Ectodermal cell (in vitro differentiated cells): ENCODE data around the gene SERPINB4.

Source experiments
- H3K27ac ChIP-seq: 2 replicates; pipeline ENCODE4 v1.7.0; 2013; ENCODE audit warnings: mild to moderate bottlenecking, low read depth, low read length; ENCODE audit not compliant: insufficient read depth, poor library complexity, severe bottlenecking
- H3K27me3 ChIP-seq: 2 replicates; pipeline ENCODE4 v1.7.0; 2013; ENCODE audit warnings: mild to moderate bottlenecking, low read length; ENCODE audit not compliant: insufficient read depth, control insufficient read depth, poor library complexity, severe bottlenecking
- H3K36me3 ChIP-seq: one replicate; pipeline ENCODE4 v1.7.0; 2013; ENCODE audit warnings: low read length; ENCODE audit not compliant: control insufficient read depth, insufficient read depth
- H3K4me1 ChIP-seq: one replicate; pipeline ENCODE4 v1.7.0; 2013; ENCODE audit warnings: low read length; ENCODE audit not compliant: control insufficient read depth, insufficient read depth
- H3K4me3 ChIP-seq: 2 replicates; pipeline ENCODE4 v1.7.0; 2013; ENCODE audit warnings: low read depth, low read length, control low read depth; ENCODE audit not compliant: insufficient read depth
- H3K9me3 ChIP-seq: 2 replicates; pipeline ENCODE4 v1.7.0; 2013; ENCODE audit warnings: mild to moderate bottlenecking, low read length, moderate library complexity; ENCODE audit not compliant: control insufficient read depth
- whole genome bisulfite sequencing, 2 experiments: methylation state at CpG; one replicate each; pipeline ENCODE4 v1.1.7; 2013; ENCODE audit warnings: missing lambda C conversion rate in 2 of 2; 5-methylcytosine and 5-hydroxymethylcytosine counted together

SERPINB4 gene

DNA sequence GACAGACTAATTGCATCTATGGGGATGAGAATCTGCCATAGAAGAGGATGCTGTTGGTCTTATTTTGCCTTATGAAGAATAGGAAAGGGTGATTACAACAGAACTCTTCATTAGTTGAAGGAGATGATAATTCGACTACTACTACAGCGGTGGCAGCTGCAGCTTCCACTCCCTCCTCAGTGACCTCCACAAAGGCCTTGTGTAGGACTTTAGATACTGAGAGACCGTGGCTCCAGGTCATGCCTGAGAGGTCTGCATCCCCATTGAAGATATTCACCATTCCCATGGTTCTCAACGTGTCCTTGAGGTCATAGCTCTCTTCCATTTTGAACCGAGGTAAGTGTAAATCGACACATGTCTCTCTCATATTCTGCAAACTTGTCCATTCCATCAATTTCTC is 6.4 kb downstream of the SERPINB4 start:
- 88 to 94% methylated on average over 6 of the region's 6 CpGs for WGBS, 2 experiments
- H3K4me3 ChIP-seq, result no peak overlapping the region
- H3K9me3 ChIP-seq, result no peaks in the 10 kb centered on the region
- H3K4me1 ChIP-seq, result no peaks in the 10 kb centered on the region
- H3K36me3 ChIP-seq, result no peaks in the 10 kb centered on the region
- no peaks in the 10 kb centered on the region for H3K27me3 ChIP-seq
- H3K27ac ChIP-seq, result no peak overlapping the region

DNA sequence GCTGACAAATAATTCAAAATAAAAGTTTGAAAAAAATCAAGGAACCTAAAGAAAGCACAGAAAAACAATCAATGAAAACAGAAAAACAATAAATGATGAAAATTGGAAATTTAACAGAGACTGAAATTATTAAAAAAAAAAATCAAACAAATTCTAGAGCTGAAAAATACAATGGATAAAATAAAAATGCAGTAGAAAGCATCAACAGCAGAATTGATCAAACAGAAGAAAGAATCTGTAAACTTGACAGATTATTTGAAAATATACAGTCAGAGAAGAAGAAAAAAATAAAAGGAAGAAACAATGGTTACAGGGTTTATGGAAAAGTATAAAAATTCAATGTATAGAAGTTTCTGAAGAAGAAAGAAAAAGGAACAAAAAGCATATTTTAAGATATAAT is 16.2 kb downstream of the SERPINB4 start:
- H3K4me3 ChIP-seq, result no peak overlapping the region
- no peaks in the 10 kb centered on the region for H3K36me3 ChIP-seq
- peaks cover 4% of the 10 kb centered on the region for H3K9me3 ChIP-seq
- H3K27me3 ChIP-seq, result no peaks in the 10 kb centered on the region
- H3K27ac ChIP-seq, result no peak overlapping the region
- H3K4me1 ChIP-seq, result no peaks in the 10 kb centered on the region

DNA sequence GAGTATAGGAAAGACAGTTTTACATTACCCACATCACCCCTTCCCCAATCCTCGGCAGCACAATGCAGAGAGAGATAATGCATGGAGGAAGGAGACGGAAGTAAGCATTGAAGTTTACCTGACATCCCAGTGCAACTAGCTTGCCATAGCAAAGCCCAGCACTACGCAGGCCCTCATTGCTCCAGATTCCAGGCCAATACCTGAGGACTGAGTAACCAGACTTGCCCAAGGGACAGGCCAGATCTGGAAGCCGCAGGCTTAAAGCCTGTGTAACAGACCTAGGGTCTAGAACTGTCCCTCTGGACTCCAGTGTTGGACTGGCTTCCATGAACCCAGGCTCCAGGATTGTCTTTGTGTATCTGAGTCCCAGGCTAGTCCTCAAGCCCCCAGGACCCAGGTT is 17.6 kb downstream of the SERPINB4 start:
- no peaks in the 10 kb centered on the region for H3K27me3 ChIP-seq
- H3K27ac ChIP-seq, result no peak overlapping the region
- H3K4me1 ChIP-seq, result no peaks in the 10 kb centered on the region
- no peaks in the 10 kb centered on the region for H3K36me3 ChIP-seq
- no peak overlapping the region for H3K4me3 ChIP-seq
- peaks cover 4% of the 10 kb centered on the region for H3K9me3 ChIP-seq
- 79 to 83% methylated on average over 4 of the region's 4 CpGs for WGBS, 2 experiments

DNA sequence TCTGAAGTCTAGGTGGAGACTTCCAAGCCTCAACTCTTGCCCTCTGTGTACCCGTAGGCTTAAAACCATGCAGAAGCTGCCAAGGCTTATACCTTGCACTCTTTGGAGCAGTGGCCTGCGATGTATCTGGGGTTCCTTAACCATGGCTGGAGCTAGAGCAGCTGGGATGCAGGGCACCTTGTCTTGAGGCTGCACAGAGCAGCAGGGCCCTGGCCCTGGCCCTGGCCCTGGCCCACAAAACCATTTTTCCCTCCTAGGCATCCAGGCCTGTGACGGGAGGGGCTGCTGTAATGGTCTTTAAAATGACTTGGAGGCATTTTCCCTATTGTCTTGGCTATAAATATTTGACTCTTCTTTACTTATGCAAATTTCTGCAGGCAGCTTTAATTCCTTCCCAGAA is 19.2 kb downstream of the SERPINB4 start:
- H3K36me3 ChIP-seq, result no peaks in the 10 kb centered on the region
- no peaks in the 10 kb centered on the region for H3K27me3 ChIP-seq
- H3K4me1 ChIP-seq, result no peaks in the 10 kb centered on the region
- no peak overlapping the region for H3K27ac ChIP-seq
- WGBS, 2 experiments, result 89 to 96% methylated on average over 3 of the region's 3 CpGs
- H3K9me3 ChIP-seq, result peaks cover 4% of the 10 kb centered on the region
- H3K4me3 ChIP-seq, result no peak overlapping the region

DNA sequence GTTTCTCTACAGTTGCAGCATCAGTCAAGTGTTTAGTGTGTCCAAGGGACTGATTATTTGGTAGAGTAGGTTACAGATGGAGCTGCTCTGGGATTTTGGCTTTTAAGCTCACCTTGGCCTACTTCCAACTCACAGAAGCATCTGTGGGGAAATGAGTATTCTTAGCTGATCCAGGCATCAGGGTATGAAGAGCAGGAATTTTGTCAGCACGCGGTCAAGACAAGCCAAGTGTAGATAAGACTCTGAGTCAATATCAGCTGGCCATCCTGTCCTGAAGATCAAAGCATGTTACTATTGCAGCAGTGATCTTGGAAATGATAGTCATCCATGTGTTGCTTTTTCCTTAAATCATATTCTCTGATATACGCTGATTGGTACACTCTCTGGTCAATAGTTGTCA is 24.4 kb downstream of the SERPINB4 start:
- Histone ChIP-seq H3K36me3 (no peaks in the 10 kb centered on the region), H3K27me3 (no peaks in the 10 kb centered on the region), H3K27ac (no peak overlapping the region), H3K9me3 (peaks cover 2% of the 10 kb centered on the region), H3K4me3 (no peak overlapping the region), H3K4me1 (no peaks in the 10 kb centered on the region)
- 97 to 99% methylated on average over 3 of the region's 3 CpGs for WGBS, 2 experiments

GRCh38 chr18:63617915-63618234 is 26.2 kb downstream of the SERPINB4 start:
- WGBS, 2 experiments, result 100% methylated on average over 1 of the region's 2 CpGs
- Histone ChIP-seq H3K4me3 (no peak overlapping the region), H3K27ac (no peak overlapping the region), H3K36me3 (no peaks in the 10 kb centered on the region), H3K4me1 (no peaks in the 10 kb centered on the region), H3K27me3 (no peaks in the 10 kb centered on the region), H3K9me3 (no peaks in the 10 kb centered on the region)

DNA sequence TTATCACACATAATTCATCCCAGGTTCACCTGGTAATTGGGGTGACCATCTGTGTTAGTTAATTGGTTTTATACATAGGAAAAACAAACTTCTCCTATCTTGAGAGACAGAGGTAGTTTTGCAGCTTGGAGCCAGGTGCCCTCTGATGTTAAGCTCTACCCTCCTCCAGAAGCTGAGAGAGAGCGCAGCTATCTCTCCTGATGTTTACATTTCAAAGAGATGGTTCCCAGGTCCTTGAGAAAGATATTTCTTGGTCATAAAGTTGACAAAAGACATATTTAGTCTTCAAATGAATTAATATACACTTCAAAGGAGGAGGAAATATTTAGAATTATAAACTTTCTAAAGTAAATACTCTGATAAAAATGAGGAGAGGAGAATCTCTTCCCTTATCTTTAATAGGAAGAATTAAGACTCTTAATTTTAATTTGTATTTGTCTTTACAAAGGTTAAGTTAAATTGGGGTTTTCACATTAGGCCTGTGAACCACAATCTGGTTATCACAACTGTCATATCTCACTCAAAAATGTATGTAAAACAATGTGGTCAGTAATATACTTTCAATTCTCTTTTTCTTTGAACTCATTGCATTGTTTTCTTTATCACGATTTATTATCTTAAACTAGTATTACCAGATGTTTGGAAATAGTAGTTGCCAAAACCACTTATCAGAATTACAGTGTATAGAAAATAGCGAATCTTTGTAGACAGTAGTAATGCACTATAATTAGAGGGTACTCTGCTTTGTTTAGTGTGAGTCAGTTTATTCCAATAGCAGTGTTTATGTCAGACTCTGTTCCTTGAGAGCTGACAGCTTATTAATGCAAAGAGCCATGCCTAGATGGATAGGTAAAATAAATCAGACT is 26.8 kb downstream of the SERPINB4 start:
- 81 to 93% methylated on average over 1 to 2 of the region's 3 CpGs for WGBS, 2 experiments
- H3K4me3 ChIP-seq, result no peak overlapping the region

DNA sequence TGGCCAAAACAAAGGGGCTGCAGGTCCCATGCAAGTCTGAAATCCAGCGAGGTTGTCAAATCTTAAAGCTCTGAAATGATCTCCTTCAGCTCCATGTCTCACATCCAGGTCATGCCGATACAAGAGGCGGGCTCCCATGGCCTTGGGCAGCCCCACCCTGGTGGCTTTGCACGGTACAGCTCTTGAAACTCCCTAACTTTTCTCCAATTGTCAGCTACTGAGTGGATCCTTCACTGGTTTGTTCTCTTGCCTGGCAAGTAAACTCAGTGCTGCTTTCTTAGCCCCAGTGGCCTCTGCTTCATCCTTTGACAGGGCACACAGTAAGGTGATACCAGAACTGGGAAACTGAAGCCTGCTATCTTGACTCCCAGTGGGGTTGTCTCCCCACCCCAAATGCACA is 30.6 kb downstream of the SERPINB4 start:
- H3K36me3 ChIP-seq, result no peaks in the 10 kb centered on the region
- H3K27ac ChIP-seq, result no peak overlapping the region
- H3K4me1 ChIP-seq, result no peaks in the 10 kb centered on the region
- whole genome bisulfite sequencing, 2 experiments, result 90 to 93% methylated on average over 4 of the region's 4 CpGs
- H3K9me3 ChIP-seq, result no peaks in the 10 kb centered on the region
- H3K4me3 ChIP-seq, result no peak overlapping the region
- H3K27me3 ChIP-seq, result no peaks in the 10 kb centered on the region

More for the DNA sequence above, 26.8 kb downstream of the SERPINB4 start:
- Histone ChIP-seq H3K36me3 (no peaks in the 10 kb centered on the region), H3K27me3 (no peaks in the 10 kb centered on the region), H3K4me1 (no peaks in the 10 kb centered on the region), H3K9me3 (no peaks in the 10 kb centered on the region), H3K27ac (no peak overlapping the region)

GRCh38 chr18:63606526-63606925 is 37.5 kb downstream of the SERPINB4 start:
- H3K27ac ChIP-seq, result no peak overlapping the region
- WGBS, 2 experiments, result 89 to 100% methylated on average over 2 to 3 of the region's 3 CpGs
- no peaks in the 10 kb centered on the region for H3K4me1 ChIP-seq
- no peaks in the 10 kb centered on the region for H3K36me3 ChIP-seq
- H3K4me3 ChIP-seq, result no peak overlapping the region
- H3K9me3 ChIP-seq, result no peaks in the 10 kb centered on the region
- no peaks in the 10 kb centered on the region for H3K27me3 ChIP-seq

GRCh38 chr18:63604791-63605567 is 39.1 kb downstream of the SERPINB4 start:
- Histone ChIP-seq H3K4me3 (no peak overlapping the region), H3K9me3 (no peaks in the 10 kb centered on the region), H3K27me3 (no peaks in the 10 kb centered on the region), H3K36me3 (no peaks in the 10 kb centered on the region), H3K27ac (no peak overlapping the region), H3K4me1 (no peaks in the 10 kb centered on the region)
- WGBS, 2 experiments, result 89 to 95% methylated on average over 4 of the region's 4 CpGs
